ENCODE measurements around the gene RBKS.

RBKS gene

GRCh38 chr2:27829791-27830190 lies 60.4 kb downstream of the RBKS start:
- DNase-seq = no peak

- DNase-seq = no peak
Measured at GRCh38 chr2:27828305-27828704, 61.9 kb downstream of the RBKS start.

DNA sequence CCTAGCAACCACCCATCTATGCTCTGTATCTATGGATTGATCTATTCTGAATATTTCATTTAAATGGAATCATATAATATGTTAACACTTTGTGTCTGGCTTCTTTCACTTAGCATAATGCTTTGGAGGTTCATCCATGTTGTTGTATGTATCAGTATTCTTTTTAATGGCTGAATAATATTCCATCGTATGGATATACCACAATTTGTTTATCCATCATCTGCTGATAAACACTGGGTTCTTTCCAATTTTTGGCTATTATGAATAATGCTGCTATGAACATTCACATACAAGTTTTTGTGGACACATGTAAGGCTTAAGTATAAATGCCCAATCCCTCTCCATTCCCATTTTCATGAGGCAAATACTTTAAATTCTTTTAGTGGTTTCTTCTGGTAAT lies 65.8 kb downstream of the RBKS start:
- DNase-seq = no peak

- DNase-seq = no peak
Measured at GRCh38 chr2:27823569-27823968, 66.6 kb downstream of the RBKS start.

- no peak for DNase-seq
Measured at GRCh38 chr2:27823135-27823534, 67.1 kb downstream of the RBKS start.

DNA sequence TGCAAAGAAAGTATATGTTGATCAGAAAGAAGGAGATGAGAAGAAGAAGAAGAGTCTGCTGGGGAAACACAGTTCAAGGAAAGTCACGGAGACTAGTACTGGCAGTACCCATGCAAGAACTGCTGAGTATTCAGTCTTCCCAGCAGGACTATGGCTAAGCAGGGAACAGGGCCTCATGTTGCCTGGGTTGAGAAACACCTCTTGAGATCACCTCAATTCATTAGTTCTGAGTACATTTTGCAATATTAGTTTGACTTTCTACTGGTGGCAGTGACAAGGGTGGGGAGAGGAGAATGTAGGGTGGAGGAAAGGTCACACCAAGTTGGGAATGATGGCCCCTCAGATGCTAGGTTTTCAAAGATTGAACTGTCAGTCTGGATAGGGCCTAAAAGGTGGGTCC lies 68.1 kb downstream of the RBKS start:
- no peak for DNase-seq

GRCh38 chr2:27815860-27816438 lies 74.2 kb downstream of the RBKS start:
- DNase-seq = no peak

DNA sequence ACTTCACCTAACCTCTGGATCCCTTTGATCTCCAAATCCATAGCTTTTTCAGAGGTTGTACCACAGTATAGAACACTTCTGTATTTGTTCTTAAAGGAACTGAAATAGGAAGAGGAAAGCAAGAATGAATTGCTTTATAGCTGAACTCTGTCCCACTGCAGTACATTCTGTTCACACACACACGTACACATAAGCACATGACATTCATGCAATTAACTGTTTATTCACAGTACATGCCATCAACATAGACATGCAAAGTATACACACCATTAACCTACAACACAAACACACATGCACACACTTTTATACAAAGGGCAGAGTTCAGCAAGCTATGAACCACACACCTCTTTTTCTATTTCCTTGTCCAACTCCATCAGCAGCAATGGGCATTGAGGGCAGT lies 75.4 kb downstream of the RBKS start:
- no peak for DNase-seq

DNA sequence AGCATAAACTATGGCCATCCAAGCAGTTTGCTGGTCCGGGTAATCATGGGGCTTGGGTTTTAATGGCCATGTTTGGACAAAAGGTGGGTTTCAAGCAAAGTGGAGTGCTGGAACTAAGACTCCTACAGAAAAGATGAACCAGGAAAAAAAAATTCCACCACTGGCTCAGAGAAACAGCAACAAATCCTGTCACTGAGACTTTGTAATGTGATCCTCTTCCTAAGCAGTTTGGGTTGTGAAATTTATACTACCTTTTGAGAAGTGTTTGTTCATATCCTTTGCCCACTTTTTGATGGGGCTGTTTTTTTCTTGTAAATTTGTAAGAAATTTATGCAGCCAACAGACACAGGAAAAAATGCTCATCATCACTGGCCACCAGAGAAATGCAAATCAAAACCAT lies 78.4 kb downstream of the RBKS start:
- DNase-seq = no peak

DNA sequence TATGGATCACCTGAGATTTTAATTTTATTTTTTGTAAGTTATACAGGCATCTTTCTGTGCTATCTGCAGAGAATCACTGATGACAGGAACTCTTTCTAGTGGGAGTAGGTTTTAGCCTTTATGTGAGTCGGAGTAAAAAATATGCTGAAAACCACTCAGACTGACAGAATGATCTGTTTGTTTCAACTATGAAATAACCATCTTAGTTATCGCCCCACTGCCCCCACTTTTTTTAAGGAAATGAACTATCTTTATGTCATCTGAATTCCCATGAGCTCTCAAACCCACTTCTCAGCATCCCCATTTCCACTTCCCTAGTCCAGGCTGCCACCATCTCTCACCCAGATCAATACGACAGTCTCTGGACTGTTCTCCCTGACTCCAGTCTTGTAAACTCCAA lies 79.7 kb downstream of the RBKS start:
- no peak for DNase-seq

- no peak for DNase-seq
Measured at GRCh38 chr2:27809761-27810241, 80.4 kb downstream of the RBKS start.

GRCh38 chr2:27808984-27809383 lies 81.2 kb downstream of the RBKS start:
- DNase-seq = no peak

GRCh38 chr2:27808418-27808817 lies 81.8 kb downstream of the RBKS start:
- DNase-seq = no peak

DNA sequence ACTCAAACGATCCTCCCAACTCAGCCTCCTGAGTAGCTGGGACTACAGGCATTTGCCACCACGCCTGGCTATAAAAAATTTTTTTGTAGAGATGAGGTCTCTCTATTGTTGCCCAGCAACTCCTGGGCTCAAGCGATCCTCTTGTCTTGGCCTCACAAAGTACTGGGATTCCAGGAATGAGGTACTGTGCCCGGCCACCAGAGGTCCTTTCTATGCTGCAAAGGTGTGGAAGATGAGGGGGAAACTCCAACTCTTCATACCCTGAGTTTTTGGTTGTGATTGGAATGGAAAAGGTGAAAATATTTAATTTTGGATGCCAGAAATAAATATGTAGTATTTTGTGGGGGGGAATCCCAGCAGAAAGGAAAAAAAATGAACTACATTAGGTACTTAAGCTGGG lies 82.7 kb downstream of the RBKS start:
- no peak for DNase-seq

DNA sequence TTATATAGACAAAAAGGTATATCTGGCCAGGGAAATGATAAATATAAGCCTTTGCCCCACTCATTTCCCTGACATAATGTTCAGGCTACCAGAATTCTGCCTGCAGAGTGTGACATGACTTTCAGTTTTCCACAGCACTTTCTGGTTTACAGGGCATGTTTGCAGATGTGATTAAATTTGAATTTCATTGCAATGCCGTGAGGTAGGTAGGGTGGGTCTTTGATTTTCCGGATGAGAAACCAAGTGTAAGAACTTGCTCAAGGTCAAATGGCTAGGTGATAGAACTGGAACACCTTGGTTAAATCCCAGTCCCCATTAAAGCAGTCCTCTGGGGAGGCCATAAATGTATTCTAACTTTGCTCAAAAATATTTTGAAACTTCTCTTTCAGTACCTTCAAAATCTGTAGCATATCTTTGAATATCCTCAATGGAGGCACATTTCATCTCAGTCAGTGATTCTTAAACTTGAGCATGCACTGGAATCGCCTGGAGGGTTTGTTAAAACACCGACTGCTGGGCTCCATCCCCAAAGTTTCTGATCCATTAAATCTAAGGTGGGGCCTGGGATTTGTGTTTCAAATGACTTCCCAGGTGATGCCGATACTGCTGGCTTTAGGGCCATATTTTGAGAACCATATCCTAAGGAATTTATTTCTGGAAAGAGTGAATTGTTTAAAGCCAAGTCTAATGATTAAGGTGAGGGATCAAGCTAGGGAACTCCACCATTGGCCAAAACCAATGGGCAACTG lies 83.7 kb downstream of the RBKS start:
- no peak for DNase-seq

- DNase-seq = no peak
Measured at GRCh38 chr2:27805180-27805579, 85.0 kb downstream of the RBKS start.

GRCh38 chr2:27804146-27804545 lies 86.0 kb downstream of the RBKS start:
- DNase-seq = no peak

DNA sequence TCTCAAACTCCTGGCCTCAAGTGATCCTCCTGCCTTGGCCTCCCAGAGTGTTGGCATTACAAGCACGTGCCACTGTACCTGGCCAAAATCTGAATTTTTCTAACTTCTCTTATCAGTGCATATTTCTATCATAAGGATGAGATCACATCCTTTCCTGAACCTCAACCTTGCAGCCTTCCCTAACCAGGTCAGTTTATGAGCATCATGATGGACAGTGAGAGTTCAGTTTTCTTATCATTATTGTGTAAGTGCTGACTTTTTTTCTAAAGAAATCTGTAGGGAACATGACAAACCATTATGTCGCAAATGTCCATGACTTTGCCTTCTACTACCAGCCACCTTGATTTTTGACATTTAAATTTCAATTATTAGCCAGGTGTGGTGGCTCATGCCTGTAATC lies 87.1 kb downstream of the RBKS start:
- no peak for DNase-seq

DNA sequence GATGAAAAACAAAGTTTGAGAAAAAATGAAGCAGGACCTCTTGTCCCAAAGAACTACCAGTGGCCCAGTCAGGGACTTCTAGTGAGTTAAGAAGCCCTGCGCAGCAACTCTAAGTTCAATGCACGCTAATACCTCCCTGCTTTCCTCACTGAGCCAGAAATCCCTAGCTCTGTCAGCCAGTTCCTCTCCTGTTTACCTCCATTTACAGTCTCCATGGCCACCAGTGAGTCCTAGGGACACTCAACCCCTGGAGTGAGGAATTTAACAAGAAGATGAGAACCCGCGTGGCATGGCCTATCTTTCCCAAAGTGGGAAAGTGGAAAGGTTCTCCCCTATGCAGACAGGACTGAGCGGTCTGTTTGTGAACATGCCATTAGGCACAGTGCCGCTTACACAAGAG lies 87.6 kb downstream of the RBKS start:
- no peak for DNase-seq

DNA sequence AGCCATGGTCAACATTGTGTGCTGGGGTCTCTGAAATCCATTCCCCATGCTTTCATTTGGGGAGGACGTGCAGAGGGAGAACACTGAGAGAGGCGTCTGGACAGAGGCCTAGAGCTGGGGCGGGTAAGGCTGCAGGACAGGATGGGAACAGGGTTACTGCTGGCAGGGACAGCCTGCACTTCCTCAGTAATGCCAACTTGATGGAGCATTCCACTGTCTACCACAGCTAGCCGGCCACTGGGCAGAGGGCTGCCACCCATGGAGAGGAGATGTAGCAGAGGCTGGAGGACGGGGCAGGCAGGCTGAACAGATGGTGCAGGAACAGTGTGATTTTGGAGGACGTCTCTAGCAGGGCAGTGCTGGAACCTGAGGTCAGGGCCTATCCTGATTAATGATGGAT lies 89.3 kb downstream of the RBKS start:
- no peak for DNase-seq

- DNase-seq = no peak
Measured at GRCh38 chr2:27799646-27800010, 90.6 kb downstream of the RBKS start.

DNA sequence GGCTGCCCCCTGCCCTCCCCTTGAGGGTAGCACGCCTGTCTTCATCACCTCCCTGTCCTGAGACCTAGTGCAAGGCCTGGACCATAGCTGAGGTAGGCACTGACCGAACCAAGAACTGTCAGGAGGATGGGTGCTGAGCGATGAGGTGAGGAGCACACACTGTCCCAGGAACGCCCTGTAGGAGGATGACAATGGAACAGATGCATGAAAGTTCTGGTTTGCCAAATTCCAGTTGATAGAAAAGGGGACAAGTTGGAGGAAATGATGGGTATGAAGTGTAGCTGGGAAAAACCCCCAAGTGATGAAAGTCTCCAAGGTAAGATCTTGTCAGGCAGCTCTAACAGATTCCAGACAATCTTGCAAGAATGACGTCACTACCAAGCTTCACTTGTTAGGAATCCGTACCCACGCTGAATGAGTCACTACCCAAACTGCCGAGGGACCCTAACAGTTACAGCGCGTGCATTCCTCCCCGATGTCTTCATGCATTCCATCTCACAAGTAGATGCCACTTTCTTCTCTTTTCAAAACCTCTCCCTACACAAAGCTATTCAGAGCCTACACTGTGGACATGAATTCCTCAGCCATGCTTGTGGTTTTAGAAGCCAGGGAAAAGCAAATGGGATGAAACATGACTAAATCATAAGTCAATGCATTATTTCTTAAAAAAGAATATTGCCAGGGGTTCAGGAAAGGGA lies 91.1 kb downstream of the RBKS start:
- no peak for DNase-seq

DNA sequence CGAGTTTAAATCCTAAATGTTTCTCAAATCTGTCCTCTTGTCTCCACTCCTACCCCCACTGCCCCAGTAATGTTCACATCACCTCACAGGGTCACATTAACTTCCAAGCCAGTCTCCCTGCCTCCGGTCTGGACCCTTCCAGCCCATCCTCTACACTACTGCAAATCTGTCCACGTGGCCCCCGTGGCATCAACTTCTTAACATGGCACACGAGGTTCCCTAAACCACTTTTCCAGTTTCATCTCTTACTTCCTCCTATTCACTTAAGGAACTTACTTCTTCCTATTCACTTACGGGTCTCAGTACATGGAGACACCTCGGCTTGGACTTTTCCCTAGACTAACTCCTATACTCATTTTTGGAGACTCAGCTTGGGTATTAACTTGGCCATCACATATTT lies 91.7 kb downstream of the RBKS start:
- no peak for DNase-seq

DNA sequence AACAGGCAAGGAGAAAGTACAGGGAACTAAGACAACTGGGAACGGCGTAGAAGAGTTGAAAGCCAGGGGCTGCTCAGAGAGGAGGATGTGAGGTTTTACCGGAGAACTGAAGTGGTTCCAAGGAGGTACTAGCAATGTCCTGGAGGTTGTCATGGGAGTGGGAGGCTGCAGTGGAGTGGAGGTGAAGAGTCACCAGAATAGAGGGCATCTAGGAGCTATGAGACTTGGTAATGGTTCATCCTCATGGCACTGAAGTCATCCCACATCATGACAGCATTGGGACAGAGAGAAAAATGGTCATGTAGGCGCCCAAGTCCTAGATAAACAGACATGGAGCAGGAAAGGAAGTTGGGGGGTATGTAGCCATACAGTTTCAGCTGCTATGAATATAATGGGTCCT lies 92.3 kb downstream of the RBKS start:
- no peak for DNase-seq
